ENCODE measurements around the gene GHSR.
A peak's percentile ranks its signal among the peaks of the same experiment; 100 is the strongest.

GHSR gene

GRCh38 chr3:172447611-172448579 is at the start of gene GHSR:
TSS of gene GHSR (minus strand) at chr3:172448456. CDS start at chr3:172448413, 43 bp downstream.
- DNase-seq (ENCODE audit: low read depth) = no peak

- DNase-seq (ENCODE audit: low read depth) = peak; percentile 66
These were observed 42.0 kb upstream of the GHSR start for GRCh38 chr3:172490198-172490669.

- DNase-seq (ENCODE audit: low read depth) = no peak
These were observed 29.9 kb upstream of the GHSR start for GRCh38 chr3:172478116-172478515.

GRCh38 chr3:172476347-172476746 is 28.1 kb upstream of the GHSR start:
- no peak for DNase-seq (ENCODE audit: low read depth)

GRCh38 chr3:172475703-172476102 is 27.4 kb upstream of the GHSR start:
- no peak for DNase-seq (ENCODE audit: low read depth)

GRCh38 chr3:172471903-172472302 is 23.6 kb upstream of the GHSR start:
- DNase-seq (ENCODE audit: low read depth) = no peak

GRCh38 chr3:172470588-172470987 is 22.3 kb upstream of the GHSR start:
- DNase-seq (ENCODE audit: low read depth) = no peak

GRCh38 chr3:172467170-172467824 is 19.0 kb upstream of the GHSR start:
- no peak for DNase-seq (ENCODE audit: low read depth)

- DNase-seq (ENCODE audit: low read depth) = no peak
These were observed 18.4 kb upstream of the GHSR start for GRCh38 chr3:172466553-172467130.

- no peak for DNase-seq (ENCODE audit: low read depth)
These were observed 17.0 kb upstream of the GHSR start for GRCh38 chr3:172465281-172465680.

GRCh38 chr3:172464306-172464705 is 16.1 kb upstream of the GHSR start:
- DNase-seq (ENCODE audit: low read depth) = no peak

GRCh38 chr3:172461530-172462138 is 13.4 kb upstream of the GHSR start:
- DNase-seq (ENCODE audit: low read depth) = no peak

- DNase-seq (ENCODE audit: low read depth) = no peak
These were observed 8.1 kb upstream of the GHSR start for GRCh38 chr3:172456404-172456803.

- no peak for DNase-seq (ENCODE audit: low read depth)
These were observed 5.9 kb upstream of the GHSR start for GRCh38 chr3:172454180-172454579.

- DNase-seq (ENCODE audit: low read depth) = no peak
These were observed 1.4 kb upstream of the GHSR start for GRCh38 chr3:172449466-172450149.

GRCh38 chr3:172448661-172449465 is 607 bp upstream of the GHSR start:
- DNase-seq (ENCODE audit: low read depth) = no peak

- DNase-seq (ENCODE audit: low read depth) = no peak
These were observed 2.1 kb downstream of the GHSR start for GRCh38 chr3:172446198-172446597.

- DNase-seq (ENCODE audit: low read depth) = no peak
These were observed 3.4 kb downstream of the GHSR start for GRCh38 chr3:172444821-172445220.

- no peak for DNase-seq (ENCODE audit: low read depth)
These were observed 5.7 kb downstream of the GHSR start for GRCh38 chr3:172442606-172443005.

GRCh38 chr3:172441581-172441980 is 6.7 kb downstream of the GHSR start:
- DNase-seq (ENCODE audit: low read depth) = no peak

GRCh38 chr3:172438186-172438585 is 10.1 kb downstream of the GHSR start:
- no peak for DNase-seq (ENCODE audit: low read depth)

Measured in activated T-helper 9 cell treated with anti-CD3 and anti-CD28 coated beads, Interleukin-2, amount 50 U/mL, for 16 hours (primary cell).